ENCODE measurements around the gene FAM8A1.

Gene FAM8A1

GRCh38 chr6:17635568-17635967 lies 35.5 kb downstream of the FAM8A1 start:
- no peaks in the 10 kb centered on the region for H3K9me3 ChIP-seq (ENCODE audit: control insufficient read depth, insufficient read depth, low read length)
- no peak overlapping the region for H3K4me3 ChIP-seq (ENCODE audit: low read depth, low read length)
- peaks cover 25% of the 10 kb centered on the region for H3K36me3 ChIP-seq (ENCODE audit: control insufficient read depth, insufficient read depth, low read length)
- H3K27me3 ChIP-seq (ENCODE audit: control insufficient read depth, insufficient read depth, low read length): no peaks in the 10 kb centered on the region
- no peaks in the 10 kb centered on the region for H3K4me1 ChIP-seq (ENCODE audit: control insufficient read depth, insufficient read depth, low read length)
- H3K9ac ChIP-seq (ENCODE audit: low read depth, low read length): no peak overlapping the region

GRCh38 chr6:17638212-17638715 lies 38.2 kb downstream of the FAM8A1 start:
- Histone ChIP-seq H3K4me1 (ENCODE audit: control insufficient read depth, insufficient read depth, low read length) (no peaks in the 10 kb centered on the region), H3K36me3 (ENCODE audit: control insufficient read depth, insufficient read depth, low read length) (peaks cover 26% of the 10 kb centered on the region), H3K4me3 (ENCODE audit: low read depth, low read length) (no peak overlapping the region), H3K9me3 (ENCODE audit: control insufficient read depth, insufficient read depth, low read length) (no peaks in the 10 kb centered on the region), H3K27me3 (ENCODE audit: control insufficient read depth, insufficient read depth, low read length) (no peaks in the 10 kb centered on the region), H3K9ac (ENCODE audit: low read depth, low read length) (no peak overlapping the region)

DNA sequence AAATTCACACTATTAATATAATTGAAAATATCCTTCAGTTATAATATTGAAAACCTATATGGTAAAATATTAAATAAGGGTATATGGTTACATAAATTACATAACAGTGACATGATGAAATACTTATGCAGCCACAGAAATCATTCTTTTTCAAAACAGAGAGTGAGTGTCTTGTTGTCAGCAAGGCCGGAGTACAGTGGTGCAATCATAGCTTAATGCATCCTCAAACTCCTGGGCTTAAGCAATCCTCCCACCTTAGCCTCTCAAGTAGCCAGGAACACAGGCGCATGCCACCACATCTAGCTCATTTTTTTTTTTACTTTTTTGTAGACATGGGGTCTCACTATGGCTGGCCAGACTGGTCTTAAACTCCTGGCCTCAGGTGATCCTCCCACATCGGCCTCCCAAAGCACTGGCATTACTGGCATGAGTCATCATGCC lies 40.4 kb downstream of the FAM8A1 start:
- no peaks in the 10 kb centered on the region for H3K27me3 ChIP-seq (ENCODE audit: control insufficient read depth, insufficient read depth, low read length)
- H3K9me3 ChIP-seq (ENCODE audit: control insufficient read depth, insufficient read depth, low read length): no peaks in the 10 kb centered on the region
- H3K4me1 ChIP-seq (ENCODE audit: control insufficient read depth, insufficient read depth, low read length): no peaks in the 10 kb centered on the region
- H3K36me3 ChIP-seq (ENCODE audit: control insufficient read depth, insufficient read depth, low read length): peaks cover 23% of the 10 kb centered on the region
- no peak overlapping the region for H3K9ac ChIP-seq (ENCODE audit: low read depth, low read length)
- no peak overlapping the region for H3K4me3 ChIP-seq (ENCODE audit: low read depth, low read length)

- Histone ChIP-seq H3K36me3 (ENCODE audit: control insufficient read depth, insufficient read depth, low read length) (peaks cover 4% of the 10 kb centered on the region), H3K9ac (ENCODE audit: low read depth, low read length) (no peak overlapping the region), H3K4me1 (ENCODE audit: control insufficient read depth, insufficient read depth, low read length) (no peaks in the 10 kb centered on the region), H3K27me3 (ENCODE audit: control insufficient read depth, insufficient read depth, low read length) (no peaks in the 10 kb centered on the region), H3K4me3 (ENCODE audit: low read depth, low read length) (no peak overlapping the region), H3K9me3 (ENCODE audit: control insufficient read depth, insufficient read depth, low read length) (no peaks in the 10 kb centered on the region)
Observed at GRCh38 chr6:17648745-17649144, 48.6 kb downstream of the FAM8A1 start.

GRCh38 chr6:17650656-17651309 lies 50.7 kb downstream of the FAM8A1 start:
- Histone ChIP-seq H3K36me3 (ENCODE audit: control insufficient read depth, insufficient read depth, low read length) (peaks cover 4% of the 10 kb centered on the region), H3K4me1 (ENCODE audit: control insufficient read depth, insufficient read depth, low read length) (no peaks in the 10 kb centered on the region)

GRCh38 chr6:17653198-17653882 lies 53.2 kb downstream of the FAM8A1 start:
- no peaks in the 10 kb centered on the region for H3K9me3 ChIP-seq (ENCODE audit: control insufficient read depth, insufficient read depth, low read length)
- no peaks in the 10 kb centered on the region for H3K4me1 ChIP-seq (ENCODE audit: control insufficient read depth, insufficient read depth, low read length)
- H3K9ac ChIP-seq (ENCODE audit: low read depth, low read length): no peak overlapping the region
- H3K36me3 ChIP-seq (ENCODE audit: control insufficient read depth, insufficient read depth, low read length): peaks cover 12% of the 10 kb centered on the region
- no peak overlapping the region for H3K4me3 ChIP-seq (ENCODE audit: low read depth, low read length)
- no peaks in the 10 kb centered on the region for H3K27me3 ChIP-seq (ENCODE audit: control insufficient read depth, insufficient read depth, low read length)

More at GRCh38 chr6:17650656-17651309, 50.7 kb downstream of the FAM8A1 start:
- H3K27me3 ChIP-seq (ENCODE audit: control insufficient read depth, insufficient read depth, low read length): no peaks in the 10 kb centered on the region
- no peak overlapping the region for H3K4me3 ChIP-seq (ENCODE audit: low read depth, low read length)
- no peaks in the 10 kb centered on the region for H3K9me3 ChIP-seq (ENCODE audit: control insufficient read depth, insufficient read depth, low read length)
- H3K9ac ChIP-seq (ENCODE audit: low read depth, low read length): no peak overlapping the region

- Histone ChIP-seq H3K9me3 (ENCODE audit: control insufficient read depth, insufficient read depth, low read length) (no peaks in the 10 kb centered on the region), H3K4me3 (ENCODE audit: low read depth, low read length) (no peak overlapping the region), H3K36me3 (ENCODE audit: control insufficient read depth, insufficient read depth, low read length) (peaks cover 12% of the 10 kb centered on the region), H3K27me3 (ENCODE audit: control insufficient read depth, insufficient read depth, low read length) (no peaks in the 10 kb centered on the region), H3K9ac (ENCODE audit: low read depth, low read length) (no peak overlapping the region), H3K4me1 (ENCODE audit: control insufficient read depth, insufficient read depth, low read length) (no peaks in the 10 kb centered on the region)
Observed at GRCh38 chr6:17656092-17656491, 56.0 kb downstream of the FAM8A1 start.

- no peak overlapping the region for H3K4me3 ChIP-seq (ENCODE audit: low read depth, low read length)
- no peaks in the 10 kb centered on the region for H3K27me3 ChIP-seq (ENCODE audit: control insufficient read depth, insufficient read depth, low read length)
- no peaks in the 10 kb centered on the region for H3K4me1 ChIP-seq (ENCODE audit: control insufficient read depth, insufficient read depth, low read length)
- H3K9ac ChIP-seq (ENCODE audit: low read depth, low read length): no peak overlapping the region
- H3K36me3 ChIP-seq (ENCODE audit: control insufficient read depth, insufficient read depth, low read length): peaks cover 12% of the 10 kb centered on the region
- no peaks in the 10 kb centered on the region for H3K9me3 ChIP-seq (ENCODE audit: control insufficient read depth, insufficient read depth, low read length)
Observed at GRCh38 chr6:17656644-17657043, 56.5 kb downstream of the FAM8A1 start.

Measured in iPS-15b (cell line).